HUES48 (cell line): ENCODE data around the gene EBPL.
"Not testable (repeated sequence)": the region's sequence is repeated elsewhere in the genome, so short reads cannot be mapped to it uniquely, and the experiment has no call there.

Experiments used
- H3K27ac ChIP-seq: one replicate; pipeline ENCODE4 v1.7.0; 2013; ENCODE audit warnings: low read depth, low read length, inconsistent platforms
- H3K27me3 ChIP-seq: 2 replicates; pipeline ENCODE4 v1.6.1; 2013; ENCODE audit warnings: mild to moderate bottlenecking, low read length; ENCODE audit not compliant: control insufficient read depth, insufficient read depth
- H3K36me3 ChIP-seq: 2 replicates; pipeline ENCODE4 v1.6.1; 2013; ENCODE audit warnings: low read length; ENCODE audit not compliant: control insufficient read depth, insufficient read depth
- H3K4me1 ChIP-seq: 2 replicates; pipeline ENCODE4 v1.6.1; 2013; ENCODE audit warnings: mild to moderate bottlenecking, low read length; ENCODE audit not compliant: control insufficient read depth, insufficient read depth
- H3K4me3 ChIP-seq: 2 replicates; pipeline ENCODE4 v1.5.1; 2013; ENCODE audit warnings: mild to moderate bottlenecking, low read depth, low read length
- H3K9ac ChIP-seq: 2 replicates; pipeline ENCODE4 v1.6.1; 2013; ENCODE audit warnings: mild to moderate bottlenecking, low read depth, low read length, moderate library complexity
- H3K9me3 ChIP-seq: 2 replicates; pipeline ENCODE4 v1.6.1; 2013; ENCODE audit warnings: low read length; ENCODE audit not compliant: control insufficient read depth, insufficient read depth

Gene EBPL

DNA sequence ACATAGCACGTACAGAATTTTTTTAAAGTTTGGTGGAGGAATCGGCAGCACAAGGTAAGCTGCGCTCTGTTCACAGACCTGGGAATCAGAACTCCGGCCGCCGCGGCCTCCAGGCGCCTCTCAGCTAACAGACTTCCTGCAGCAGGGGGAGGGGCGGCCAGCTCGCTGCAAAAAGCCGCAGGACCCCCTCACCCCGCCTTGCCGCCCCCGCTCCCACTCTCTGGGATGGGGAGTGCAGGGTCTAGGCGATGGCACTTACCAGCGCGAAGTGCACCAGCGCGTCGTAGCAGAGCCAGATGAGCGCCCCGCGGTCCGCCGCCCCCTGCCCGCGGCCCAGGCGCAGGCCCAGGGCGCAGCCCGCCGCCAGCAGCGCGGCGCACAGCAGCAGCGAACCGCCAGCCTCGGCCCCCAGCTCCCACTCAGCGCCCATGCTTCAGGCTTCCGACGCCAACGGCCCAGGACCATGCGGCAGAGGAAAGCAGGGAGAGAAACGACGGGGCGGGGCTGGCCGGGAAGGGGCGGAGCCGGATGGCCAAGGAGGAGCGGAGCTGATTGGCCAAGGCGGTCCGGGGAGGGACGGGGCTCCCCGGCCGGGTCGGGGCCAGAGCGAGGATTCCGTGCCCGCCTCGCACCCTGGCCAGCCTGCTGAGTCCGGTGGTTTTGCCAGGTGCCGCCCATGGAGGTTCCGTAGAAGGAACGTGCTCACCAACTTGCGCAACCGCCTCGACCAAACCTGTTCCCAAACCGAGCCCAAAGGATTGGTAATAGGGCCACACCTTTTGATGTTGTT, at the start of gene EBPL:
Gene EBPL (minus strand): TSS at position 492 of the 790 bp plus-strand sequence. CDS start 62 bp downstream, at position 430.
- Histone ChIP-seq H3K36me3 (peaks cover 20% of the 10 kb centered on the region), H3K4me3 (peak within 1 kb of the TSS; percentile 86), H3K4me1 (peaks cover 4% of the 10 kb centered on the region; the same call in 1 of the 2 replicates), H3K27ac (peak within 1 kb of the TSS; percentile 95), H3K9me3 (no peaks in the 10 kb centered on the region), H3K9ac (peak within 1 kb of the TSS; percentile 78), H3K27me3 (no peaks in the 10 kb centered on the region)

DNA sequence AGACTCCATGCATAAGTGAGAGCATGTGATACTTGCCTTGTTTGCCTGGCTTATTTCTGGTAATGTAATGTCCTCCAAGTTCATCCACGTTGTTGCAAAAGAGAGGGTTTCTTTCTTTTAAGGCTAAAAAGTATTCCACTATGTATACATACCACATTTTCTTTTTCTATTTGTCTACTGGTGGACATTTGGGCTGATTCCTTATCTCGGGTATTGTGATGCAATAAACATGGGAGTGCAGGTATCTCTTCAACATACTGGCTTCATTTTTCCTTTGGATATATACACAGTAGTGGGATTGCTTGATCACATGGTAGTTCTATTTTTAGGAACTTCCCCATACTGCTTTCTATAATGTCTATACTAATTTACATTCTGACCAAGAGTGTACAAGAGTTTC, 49.6 kb upstream of the EBPL start:
- H3K36me3 ChIP-seq = peaks cover 25% of the 10 kb centered on the region
- no peak overlapping the region for H3K27ac ChIP-seq
- no peaks in the 10 kb centered on the region for H3K4me1 ChIP-seq
- no peaks in the 10 kb centered on the region for H3K27me3 ChIP-seq
- no peak overlapping the region for H3K4me3 ChIP-seq
- H3K9me3 ChIP-seq = no peaks in the 10 kb centered on the region
- H3K9ac ChIP-seq = no peak overlapping the region

DNA sequence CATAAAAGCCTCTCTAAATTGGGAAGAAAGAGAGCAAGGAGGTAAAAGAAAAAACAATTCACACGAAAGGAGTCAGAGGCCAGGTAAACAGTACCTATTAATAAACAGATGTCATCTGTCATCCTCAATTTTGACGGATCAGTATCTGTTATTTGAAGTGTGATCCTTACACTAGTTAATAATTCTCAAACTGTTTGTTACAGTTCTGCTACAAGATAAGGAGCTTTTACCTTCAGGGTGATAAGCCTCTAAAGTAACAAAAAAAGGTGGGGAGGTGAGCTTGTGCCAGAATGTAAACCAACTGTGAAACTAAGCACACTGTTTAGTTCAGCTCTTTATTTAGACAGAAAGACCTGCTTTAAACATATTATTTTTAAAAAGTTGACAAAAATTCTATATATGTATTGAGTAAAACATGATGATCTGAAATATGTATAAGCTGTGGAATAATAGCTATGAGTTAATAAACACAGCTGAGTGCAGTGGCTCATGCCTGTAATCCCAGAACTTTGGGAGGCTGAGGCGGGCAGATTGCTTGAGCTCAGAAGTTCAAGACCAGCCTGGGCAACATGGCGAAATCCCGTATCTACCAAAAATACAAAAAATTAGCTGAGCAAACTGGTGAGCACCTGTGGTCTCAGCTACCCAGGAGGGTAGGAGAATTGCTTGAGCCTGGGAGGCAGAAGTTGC, 48.4 kb upstream of the EBPL start:
- H3K4me3 ChIP-seq = no peak overlapping the region
- H3K9me3 ChIP-seq = no peaks in the 10 kb centered on the region
- H3K36me3 ChIP-seq = peaks cover 16% of the 10 kb centered on the region
- no peak overlapping the region for H3K27ac ChIP-seq
- H3K27me3 ChIP-seq = no peaks in the 10 kb centered on the region
- no peaks in the 10 kb centered on the region for H3K4me1 ChIP-seq
- no peak overlapping the region for H3K9ac ChIP-seq

DNA sequence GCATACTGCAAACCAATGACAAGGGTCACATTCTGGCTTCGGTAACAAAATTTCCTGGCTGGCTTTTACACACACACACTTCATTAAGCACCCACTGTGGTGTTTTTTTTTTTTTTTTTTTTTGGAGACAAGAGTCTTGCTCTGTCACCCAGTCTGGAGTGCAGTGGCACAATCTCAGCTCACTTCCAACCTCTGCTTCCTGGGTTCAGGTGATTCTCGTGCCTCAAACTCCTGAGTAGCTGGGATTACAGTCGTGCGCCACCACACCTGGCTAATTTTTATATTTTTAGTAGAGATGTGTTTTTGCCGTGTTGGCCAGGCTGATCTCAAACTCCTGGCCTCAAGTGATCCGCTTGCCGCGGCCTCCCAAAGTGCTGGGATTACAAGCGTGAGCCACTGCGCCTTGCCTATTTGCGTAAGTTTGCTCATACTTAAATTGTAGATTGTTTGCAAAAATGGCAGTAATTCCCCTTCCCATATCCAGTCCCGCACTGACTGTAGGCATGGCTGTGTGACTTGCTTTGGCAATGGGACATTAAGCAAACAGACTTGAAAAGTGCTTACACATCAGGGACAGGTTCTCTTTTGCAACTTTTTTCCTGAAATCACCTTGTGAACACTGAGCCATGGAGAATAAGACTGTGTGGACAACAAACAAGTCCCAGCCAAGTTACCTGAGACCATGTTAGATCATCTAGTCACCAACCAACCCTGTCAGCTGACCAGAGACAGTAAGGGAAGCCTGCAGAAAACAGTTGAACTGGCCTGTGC, 42.1 kb upstream of the EBPL start:
- Histone ChIP-seq H3K27me3 (no peaks in the 10 kb centered on the region), H3K9me3 (no peaks in the 10 kb centered on the region), H3K4me1 (no peaks in the 10 kb centered on the region), H3K4me3 (no peak overlapping the region), H3K9ac (no peak overlapping the region), H3K36me3 (peaks cover 33% of the 10 kb centered on the region), H3K27ac (no peak overlapping the region)

DNA sequence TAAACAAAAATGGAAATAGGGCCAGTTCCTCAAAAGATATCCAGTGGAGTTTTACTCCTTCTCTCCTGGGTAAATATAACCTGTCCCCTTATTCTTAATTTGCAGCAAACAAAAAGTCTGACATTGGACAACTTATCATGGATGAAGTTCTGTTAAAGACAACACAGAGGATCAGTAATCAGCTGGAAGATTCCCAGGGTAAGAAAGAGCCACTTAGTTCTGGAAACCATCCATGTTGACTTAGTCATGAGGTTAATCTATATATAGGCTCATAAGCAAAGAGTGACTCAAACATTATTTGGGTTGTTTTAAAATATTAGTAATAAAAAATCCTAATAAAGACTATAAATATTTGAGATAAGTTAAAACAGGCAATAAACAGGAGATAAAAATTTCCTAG, 40.5 kb upstream of the EBPL start:
- H3K4me3 ChIP-seq = no peak overlapping the region
- no peaks in the 10 kb centered on the region for H3K27me3 ChIP-seq
- H3K9ac ChIP-seq = no peak overlapping the region
- H3K27ac ChIP-seq = no peak overlapping the region
- no peaks in the 10 kb centered on the region for H3K4me1 ChIP-seq
- H3K9me3 ChIP-seq = no peaks in the 10 kb centered on the region
- H3K36me3 ChIP-seq = peaks cover 37% of the 10 kb centered on the region

DNA sequence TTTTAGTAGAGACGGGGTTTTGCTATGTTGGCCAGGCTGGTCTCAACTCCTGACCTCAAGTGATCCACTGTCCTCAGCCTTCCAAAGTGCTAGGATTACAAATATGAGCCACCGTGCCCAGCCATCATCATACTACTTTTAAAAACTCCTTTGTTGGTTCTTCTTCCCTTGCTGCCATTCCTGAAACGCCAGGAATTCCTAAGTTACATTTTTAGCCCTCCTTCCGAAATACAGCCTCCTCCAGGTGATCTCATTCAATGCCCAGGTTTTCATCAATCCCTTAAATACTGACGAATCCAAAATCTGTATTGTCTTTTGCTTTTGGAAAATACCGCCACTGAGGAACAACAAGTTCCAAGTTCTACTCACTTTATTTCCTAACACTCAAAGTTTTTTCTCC, 25.3 kb upstream of the EBPL start:
- Histone ChIP-seq H3K4me3 (no peak overlapping the region), H3K27me3 (no peaks in the 10 kb centered on the region), H3K9me3 (peaks cover 7% of the 10 kb centered on the region; the same call in 1 of the 2 replicates), H3K27ac (no peak overlapping the region), H3K4me1 (peaks cover 4% of the 10 kb centered on the region; the same call in 1 of the 2 replicates), H3K9ac (no peak overlapping the region), H3K36me3 (peaks cover 51% of the 10 kb centered on the region)

DNA sequence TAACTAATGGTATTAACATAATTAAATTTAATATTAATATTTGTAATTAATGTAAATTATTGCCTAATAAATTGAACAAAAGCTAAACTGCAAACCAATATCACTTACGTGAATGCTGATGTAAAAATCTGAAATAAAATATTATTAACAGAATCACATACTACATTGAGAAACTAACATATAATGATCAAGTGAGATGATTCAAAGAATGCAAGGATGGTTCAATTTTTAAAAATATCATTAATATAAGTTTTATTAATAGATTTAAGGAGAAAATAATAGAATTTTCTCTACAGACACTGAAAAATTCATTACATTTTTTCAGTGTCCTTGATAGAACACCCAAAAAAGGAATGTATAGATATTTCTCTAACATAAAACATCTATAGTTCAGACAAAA, 23.5 kb upstream of the EBPL start:
- peaks cover 51% of the 10 kb centered on the region for H3K36me3 ChIP-seq
- peaks cover 4% of the 10 kb centered on the region; the same call in 1 of the 2 replicates for H3K4me1 ChIP-seq
- no peak overlapping the region for H3K27ac ChIP-seq
- H3K4me3 ChIP-seq = no peak overlapping the region
- peaks cover 7% of the 10 kb centered on the region; the same call in 1 of the 2 replicates for H3K9me3 ChIP-seq
- H3K27me3 ChIP-seq = no peaks in the 10 kb centered on the region
- no peak overlapping the region for H3K9ac ChIP-seq

DNA sequence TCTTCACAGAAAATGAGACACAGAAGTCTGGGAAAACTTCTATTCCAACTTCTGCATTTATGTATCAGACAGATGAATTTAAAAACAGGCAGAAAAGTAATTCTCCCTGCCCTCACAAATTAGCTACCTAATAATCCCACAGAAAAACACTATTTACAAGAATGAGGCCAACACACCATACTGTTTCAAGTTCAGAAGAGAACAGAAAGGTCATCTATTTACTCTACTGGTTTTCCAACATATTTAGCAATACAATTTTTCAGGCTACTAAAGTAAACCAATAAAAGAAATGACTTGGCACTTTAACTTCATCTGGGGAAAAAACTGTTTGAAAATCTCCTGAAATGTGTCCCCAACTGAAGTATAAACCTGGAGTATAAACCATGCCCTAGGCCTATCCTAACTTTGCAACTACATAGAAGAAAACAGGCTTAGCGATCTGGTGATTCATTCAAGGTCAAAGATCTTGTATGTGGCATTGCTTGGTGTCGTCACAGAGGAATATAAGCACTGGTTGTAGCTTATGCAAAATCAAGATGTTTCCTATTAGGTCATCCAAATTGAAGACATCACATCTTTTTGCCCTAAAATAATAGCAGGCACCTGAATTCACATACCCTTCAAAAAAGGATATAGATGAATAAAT, 20.1 kb upstream of the EBPL start:
- H3K4me3 ChIP-seq = no peak overlapping the region
- H3K4me1 ChIP-seq = no peaks in the 10 kb centered on the region
- H3K27ac ChIP-seq = no peak overlapping the region
- no peaks in the 10 kb centered on the region for H3K27me3 ChIP-seq
- H3K9ac ChIP-seq = no peak overlapping the region
- peaks cover 7% of the 10 kb centered on the region; the same call in 1 of the 2 replicates for H3K9me3 ChIP-seq
- peaks cover 51% of the 10 kb centered on the region for H3K36me3 ChIP-seq

DNA sequence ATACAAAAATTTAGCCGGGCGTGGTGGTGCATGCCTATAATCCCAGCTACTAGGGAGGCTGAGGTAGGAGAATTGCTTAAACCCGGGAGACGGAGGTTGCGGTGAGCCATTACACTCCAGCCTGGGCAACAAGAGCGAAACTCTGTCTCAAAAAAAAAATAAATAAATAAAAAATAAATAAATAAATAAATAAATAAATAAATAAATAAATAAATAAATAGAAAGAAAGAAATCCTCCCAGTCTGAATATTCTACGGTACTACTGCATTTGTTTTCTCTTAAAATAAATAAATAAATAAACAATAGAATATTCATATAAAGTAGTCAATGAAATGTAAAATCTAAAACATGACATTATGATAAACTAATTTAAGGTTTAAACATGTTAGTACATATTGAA, 13.0 kb upstream of the EBPL start:
- peaks cover 71% of the 10 kb centered on the region for H3K36me3 ChIP-seq
- not testable (repeated sequence) for H3K27ac ChIP-seq, H3K9me3 ChIP-seq, H3K4me3 ChIP-seq, H3K4me1 ChIP-seq, H3K27me3 ChIP-seq, H3K9ac ChIP-seq

DNA sequence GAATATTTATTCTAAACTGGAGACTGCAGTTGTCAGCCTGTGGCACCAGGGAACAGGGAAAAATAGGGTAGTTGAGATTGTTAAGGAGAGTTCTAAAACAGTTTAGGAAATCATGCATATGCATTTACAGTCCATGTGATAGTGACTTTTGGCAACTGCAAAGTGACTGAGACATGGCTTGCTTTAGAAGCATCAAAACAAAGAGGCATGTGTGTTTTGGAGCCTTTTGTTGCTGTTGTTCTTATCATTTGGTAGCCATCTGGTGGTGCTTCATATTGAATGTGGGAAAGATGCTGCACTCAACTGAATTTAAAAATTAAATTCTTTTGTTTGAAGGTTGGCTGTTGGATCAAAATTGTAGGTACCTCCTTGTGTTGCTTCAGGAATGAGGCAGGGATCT, 10.2 kb upstream of the EBPL start:
- no peak overlapping the region for H3K9ac ChIP-seq
- no peaks in the 10 kb centered on the region for H3K9me3 ChIP-seq
- no peak overlapping the region for H3K4me3 ChIP-seq
- no peaks in the 10 kb centered on the region for H3K27me3 ChIP-seq
- H3K27ac ChIP-seq = no peak overlapping the region
- peaks cover 62% of the 10 kb centered on the region for H3K36me3 ChIP-seq
- H3K4me1 ChIP-seq = peaks cover 16% of the 10 kb centered on the region
